Measurements from ENCODE around the gene LCE2D.

The LCE2D gene

DNA sequence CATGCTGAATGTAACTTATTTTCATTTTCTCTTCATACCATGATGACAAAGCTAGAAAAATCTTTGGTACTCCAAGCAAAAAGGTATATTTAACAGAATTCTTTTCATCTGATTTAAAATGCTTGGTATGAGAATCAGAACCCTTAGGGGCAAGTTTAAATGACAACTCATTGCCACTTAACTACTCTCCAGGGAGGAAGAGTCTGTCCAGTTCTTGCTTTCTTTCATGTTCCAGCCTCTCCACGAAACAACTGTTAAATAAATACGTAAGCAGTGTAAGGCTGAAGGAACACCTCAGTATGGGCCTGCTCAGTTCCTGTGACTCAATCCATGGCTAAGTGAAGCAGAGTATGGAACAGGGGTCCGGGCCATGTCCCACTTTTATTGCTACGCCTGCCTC, 36.6 kb downstream of the LCE2D start:
- no peak for DNase-seq

DNA sequence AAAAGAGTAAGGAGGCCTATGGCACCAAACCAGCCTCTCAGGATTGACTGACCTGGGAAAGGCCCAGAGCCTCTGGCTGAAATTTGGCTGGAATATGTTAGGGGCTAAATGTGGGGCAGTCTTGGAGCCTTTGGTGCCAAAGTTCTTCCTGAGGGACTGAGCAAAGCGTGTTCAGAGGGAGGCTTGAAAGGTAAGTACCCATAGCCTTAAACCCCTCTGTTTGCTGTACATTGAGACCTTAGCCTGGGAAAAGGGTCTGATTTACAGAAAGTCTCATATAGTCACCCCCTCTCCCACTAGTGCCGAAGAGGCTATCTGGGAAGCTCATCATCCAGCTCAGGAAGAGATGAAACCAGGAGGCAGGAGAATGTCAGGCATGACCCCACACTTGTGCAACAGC, 44.7 kb downstream of the LCE2D start, which contains the start of gene LCE4A:
Gene LCE4A, plus strand, starts transcription at position 301 of the 400 bp plus-strand sequence. CDS start 916 bp downstream, outside the sequence.
- no peak for DNase-seq

All from DMS 273 treated with DMSO at 0.1 percent for 48 hours (cell line).